HG03558 (cell line): ENCODE results near the gene LHFPL6.

Experiments
- ATAC-seq: cut with Tn5 transposase; IDR thresholded peaks from one replicate; pipeline ENCODE4 v1.9.1; 2021; ENCODE audit warnings: moderate number of reproducible peaks; ENCODE audit not compliant: unreplicated experiment; ENCODE audit errors: extremely low read depth

LHFPL6 gene

DNA sequence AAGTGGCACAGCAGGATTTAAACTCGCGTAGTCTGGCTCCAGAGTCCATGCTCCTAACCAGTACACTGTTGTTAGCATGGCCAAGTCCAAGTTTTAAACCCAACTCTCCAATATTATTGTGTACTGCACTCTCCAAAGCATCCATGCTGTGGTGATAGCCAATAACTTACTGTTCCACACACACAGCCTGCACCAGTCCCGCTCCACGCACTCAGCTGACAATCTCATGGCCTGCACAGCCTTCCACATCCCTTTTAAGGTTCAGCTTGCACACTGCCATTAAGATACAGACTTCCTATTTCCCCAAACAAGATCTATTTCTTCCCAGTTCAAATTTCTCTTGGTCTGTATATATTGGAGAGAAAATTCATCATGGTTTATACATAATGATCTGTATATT lies 80.7 kb downstream of the LHFPL6 start:
- ATAC-seq: no peak

DNA sequence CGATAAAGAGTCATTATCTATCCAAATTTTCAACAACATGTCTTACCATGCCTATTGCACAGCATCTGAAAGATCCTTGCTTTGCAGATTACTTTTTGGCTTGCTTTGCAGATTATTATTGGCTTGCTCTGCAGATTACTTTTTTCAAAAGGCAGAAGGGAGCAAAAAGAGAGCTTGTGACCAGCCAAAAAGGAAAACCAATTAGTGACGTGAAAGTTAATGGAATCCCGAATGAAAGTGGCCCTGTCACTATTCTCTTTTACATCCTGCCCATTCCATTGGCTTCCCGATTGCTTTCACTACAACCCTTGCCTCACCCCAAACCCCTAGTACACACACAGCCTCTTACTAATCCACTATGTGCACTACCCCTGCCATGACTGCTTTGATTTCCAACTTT lies 81.3 kb downstream of the LHFPL6 start:
- ATAC-seq: no peak

DNA sequence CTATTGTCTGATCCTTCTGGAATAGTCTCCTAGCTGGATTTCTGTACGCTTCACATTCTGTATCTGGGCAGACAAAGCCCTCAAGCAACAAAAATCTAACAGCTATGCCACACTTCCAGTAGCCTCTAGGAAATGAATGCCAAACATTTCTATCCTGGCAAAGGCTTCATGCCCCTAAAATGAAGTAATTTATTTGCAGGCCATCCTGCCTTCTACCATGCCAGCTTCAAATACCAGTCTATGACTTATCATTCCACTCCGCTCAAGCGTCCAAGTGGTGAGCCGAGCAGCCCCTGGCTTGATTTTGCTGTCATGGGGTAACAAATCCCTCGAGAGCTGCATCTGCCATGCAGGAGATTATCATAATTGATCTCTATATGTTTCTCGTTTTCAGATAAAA lies 86.9 kb downstream of the LHFPL6 start:
- no peak for ATAC-seq

DNA sequence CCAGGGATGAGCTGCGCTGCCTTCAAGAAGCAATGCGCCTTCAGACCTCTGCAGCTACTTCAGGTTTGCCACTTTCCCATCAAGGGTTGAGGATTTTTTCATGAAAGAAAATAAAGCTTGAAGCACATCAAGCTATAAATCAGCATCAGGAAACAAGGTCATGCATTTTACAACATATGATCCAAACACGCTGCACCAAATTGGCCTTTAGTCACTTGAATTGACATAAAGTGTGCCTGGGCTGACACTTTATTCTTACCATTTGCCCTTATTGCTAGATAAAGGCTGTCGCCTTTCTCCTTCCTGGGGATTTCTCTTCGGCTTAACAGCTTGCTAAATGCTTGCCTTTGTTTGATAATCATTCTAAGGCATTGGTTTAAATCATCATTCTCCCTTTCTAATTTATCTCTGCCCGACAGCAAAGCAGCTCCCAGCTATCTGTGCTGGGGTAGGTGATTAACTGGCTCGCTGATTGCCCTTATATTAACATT lies 87.7 kb downstream of the LHFPL6 start:
- no peak for ATAC-seq

DNA sequence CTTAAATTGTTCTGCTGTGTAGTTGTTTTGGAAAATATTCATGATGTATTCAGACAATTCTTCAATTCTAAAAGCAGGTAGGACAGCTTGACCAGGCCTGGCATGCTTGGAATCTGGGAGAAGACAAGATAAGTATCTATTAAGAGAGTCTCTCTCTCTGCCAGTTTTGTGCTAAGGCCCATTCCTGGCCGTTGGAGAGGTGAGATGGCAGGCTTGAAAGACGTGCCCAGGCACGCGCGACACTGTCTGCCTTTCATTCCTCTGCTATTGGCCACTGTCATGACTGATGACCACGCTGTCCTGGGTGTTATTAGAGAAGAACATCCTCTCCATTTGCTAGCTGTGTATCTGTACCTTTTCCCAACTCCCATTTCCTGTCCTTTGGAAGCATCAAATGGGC lies 90.3 kb downstream of the LHFPL6 start:
- ATAC-seq: no peak

DNA sequence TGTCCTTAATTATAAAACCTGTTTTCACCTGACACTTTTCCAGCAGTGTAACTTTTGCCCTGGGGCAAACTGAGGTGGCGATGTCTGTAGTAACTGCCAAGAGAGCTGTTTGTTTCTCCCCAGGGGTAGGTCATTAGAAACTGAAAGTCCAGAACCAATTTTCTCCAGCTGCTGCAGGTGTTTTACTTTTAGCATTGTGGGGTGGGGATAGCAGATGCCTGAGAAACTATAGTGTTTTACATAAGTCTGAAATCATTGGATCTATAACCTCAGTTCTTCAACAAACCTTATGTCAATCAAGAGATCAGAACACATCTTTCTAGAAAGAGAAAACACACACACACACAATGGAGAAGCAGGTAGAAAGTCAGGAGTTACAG lies 92.7 kb downstream of the LHFPL6 start:
- no peak for ATAC-seq

DNA sequence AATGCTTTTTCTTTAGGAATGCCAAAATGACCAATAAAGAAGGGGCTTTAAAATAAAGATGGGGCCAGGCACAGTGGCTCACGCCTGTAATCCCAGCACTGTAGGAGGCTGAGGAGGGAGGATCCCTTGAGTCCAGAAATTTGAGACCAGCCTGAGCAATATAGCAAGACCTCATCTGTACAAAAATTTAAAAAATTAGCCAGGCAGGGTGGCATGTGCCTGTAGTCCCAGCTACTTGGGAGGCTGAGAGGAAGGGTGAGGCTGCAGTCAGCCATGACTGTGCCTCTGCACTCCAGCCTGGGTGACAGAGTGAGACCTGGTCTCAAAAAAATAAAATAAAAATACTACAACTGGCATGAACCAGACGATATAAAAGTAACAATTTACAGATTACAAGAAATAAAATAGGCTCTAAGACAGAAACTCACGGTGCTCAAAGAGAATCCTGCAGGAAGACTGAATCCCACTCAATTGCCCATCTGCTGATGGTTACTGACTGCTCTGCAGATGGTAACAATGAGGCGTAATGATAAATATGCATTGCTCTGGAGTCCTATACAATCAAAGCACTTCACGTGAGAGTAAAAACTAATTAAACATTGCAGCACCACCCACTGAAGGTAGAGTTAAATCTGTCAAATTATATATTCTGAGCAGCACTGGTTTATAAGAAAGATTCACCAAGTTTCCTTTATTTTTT lies 93.2 kb downstream of the LHFPL6 start:
- no peak for ATAC-seq

DNA sequence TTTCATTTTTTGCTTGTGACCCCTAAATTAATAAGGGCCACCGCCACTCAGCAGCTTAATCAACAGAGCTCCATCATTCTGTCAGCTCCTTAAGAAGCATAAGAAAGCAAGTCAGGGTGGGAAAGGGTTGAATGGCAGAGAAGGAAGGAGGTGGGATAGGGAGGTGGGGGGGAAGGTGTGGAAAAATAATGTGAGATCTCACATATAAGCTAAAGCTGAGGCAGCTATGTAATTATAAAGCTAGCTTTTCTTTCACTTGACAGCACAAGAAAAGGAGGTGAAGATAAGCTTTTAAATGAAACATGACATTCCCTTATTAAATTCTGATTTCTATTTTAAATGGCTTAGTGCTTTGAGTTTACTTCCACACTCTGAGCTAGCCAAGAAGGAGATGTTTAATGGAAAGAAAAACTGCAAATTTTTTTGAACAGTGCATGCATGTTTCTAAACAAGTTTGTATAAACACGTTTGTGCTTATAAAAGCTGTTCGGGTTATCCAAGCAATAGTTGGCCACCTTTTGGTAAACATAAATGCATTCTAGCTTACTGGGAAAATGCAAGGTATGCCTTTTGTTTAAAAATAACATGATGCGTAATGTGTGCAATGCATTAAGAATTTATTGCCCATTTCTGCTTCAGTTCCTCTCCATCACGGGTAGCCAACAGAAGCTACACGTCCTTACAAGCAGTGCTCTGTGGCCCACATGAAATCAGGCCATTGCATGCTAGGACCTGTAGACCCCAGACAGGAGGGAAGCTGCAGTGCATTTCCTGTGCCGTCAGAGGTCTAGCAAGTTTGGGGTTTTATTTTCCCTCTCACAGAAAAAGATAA lies 96.2 kb downstream of the LHFPL6 start:
- no peak for ATAC-seq

DNA sequence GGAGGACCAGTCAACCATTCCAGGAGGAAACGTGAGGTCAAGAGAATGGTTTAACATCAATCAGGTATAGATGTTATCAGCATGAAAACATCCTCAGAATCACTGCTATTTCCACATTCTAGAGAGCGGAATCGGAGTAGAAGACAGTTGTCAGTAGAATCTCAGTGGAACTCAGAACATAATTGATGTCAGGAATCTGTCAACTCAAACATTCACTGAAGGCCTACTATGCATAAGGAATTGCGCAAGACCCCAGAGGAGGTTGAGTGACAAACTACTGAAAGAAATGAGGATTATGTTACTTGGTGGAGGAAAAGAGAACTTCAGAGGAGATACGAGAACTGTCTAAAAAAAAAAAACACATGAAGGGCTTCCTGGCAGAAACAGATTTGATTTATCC lies 97.8 kb downstream of the LHFPL6 start:
- no peak for ATAC-seq

DNA sequence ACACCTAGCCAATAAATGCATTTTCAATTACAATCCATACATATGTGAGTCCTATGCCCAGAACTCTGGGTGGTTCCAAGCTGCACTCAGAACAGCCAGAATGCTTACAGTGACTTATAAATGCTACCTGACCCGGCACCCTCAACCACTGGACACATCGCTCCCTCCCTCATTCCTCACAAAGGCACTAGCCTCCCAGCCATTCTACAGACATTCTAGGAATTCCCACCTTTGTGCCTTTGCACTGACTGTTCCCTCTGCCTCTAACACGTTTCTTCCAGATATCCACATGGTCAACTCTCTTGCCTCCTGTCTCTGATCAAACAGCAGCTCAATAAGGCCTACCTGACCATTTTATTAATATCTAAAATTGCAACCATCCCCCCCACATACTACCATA lies 99.9 kb downstream of the LHFPL6 start:
- ATAC-seq: no peak

DNA sequence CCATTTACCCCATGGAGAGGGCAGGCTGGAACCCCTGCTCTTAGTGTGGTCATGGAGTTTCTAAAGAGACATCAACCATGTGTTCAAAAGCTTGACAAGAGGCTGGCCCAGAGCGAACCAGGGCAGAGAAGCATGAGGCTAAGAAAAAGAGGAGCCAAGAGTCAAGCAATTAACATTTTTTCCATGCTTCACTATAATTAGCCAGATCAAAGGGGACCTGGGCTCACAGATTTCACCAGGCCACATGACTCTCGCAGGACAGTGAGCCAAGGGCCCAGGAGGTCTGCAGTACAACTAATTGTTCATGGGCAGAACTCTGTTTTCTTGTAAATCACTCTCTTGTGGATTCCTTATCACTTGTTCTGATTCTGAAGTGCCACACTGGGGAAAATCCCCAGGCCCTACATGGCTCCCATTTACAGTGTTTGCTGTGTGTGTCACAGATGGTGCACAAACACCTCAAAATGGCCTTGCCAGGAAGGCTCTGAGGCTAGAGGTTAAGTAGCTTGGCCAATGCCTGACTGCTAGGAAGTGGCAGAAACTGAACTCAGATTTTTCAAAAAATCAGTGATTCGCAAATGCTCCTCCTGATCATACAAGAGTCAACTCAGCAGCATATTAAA lies 101.2 kb downstream of the LHFPL6 start:
- no peak for ATAC-seq

DNA sequence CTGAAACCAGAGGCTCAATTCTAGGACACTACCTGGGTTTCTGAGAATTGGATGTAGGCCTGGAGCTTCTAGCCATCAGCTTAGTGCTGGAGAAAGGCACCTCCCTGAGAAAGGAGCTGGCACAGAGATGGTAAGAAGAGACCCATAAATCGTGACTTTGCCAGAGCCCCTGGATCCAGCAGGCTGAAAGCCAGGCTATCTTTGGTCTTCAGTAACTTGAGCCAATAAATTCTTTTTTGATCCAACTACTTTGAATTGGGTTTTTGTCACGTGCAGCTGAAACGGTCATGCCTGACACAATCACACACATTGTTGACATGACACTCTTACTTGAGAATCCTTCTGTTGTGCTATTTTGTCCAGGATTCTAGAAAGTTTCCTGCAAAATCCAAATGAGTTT lies 103.4 kb downstream of the LHFPL6 start:
- ATAC-seq: no peak

DNA sequence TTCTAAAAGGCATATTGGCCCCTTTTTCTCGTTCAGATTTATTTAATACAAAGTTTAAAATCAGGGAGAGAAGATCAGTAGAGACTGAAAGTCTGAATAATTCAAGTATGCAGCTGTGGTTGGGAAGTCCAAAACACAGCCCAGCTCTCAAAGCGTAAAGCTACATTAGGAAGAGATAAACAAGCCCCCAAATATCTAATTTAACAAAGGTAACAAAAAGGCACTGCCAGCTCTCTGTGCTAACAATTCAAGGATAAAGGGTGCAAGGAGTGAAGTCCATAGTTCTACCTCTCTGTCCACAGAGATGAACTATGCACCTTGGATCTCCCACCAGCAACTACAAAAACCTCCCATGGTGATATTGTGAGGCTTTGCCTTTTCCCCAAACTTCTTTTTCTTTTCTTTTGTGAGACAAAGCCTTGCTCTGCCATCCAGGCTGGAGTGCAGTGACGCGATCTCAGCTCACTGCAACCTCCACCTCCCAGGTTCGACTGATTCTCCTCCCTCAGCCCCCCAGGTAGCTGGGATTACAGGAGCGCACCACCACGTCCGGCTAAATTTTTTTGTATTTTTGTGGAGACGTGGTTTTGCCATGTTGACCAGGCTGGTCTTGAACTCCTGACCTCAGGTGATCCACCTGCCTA lies 104.4 kb downstream of the LHFPL6 start:
- ATAC-seq: no peak

DNA sequence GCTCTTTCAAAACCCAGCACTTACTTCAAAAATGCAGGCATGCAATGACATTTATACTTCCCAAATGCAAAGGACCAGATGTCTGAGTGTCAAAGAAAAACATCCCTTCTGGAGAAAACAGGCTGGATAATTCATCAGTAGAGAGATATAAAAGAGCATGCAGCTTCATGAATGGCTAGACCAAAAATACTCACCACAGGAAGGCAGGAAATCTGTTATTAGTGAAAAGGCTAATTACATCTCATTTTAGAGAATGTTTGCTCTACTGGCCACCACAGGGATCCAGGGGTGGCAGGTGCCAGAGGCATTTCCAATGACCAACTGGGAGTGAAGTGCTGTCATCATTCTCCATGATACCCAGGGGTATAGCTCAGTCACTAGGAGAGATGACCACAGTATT lies 106.5 kb downstream of the LHFPL6 start:
- ATAC-seq: no peak

DNA sequence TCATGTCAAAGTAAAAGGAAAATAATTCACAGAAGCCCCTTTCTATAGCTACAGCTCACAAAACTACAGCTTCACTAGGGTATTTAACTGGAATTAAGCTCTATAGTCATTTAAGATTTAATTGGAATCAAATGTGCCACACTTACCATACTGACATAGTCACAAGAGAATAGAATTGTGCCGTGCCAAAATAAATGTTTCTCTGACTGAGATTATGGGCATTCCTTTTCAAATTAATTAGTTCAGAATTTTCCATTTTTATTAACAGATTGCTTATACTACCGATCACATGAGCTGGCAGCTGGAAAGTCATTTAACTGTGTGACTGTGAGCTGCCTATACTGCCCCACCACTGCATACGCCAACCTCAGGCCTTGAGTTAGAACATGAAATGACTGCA lies 108.4 kb downstream of the LHFPL6 start:
- ATAC-seq: no peak

DNA sequence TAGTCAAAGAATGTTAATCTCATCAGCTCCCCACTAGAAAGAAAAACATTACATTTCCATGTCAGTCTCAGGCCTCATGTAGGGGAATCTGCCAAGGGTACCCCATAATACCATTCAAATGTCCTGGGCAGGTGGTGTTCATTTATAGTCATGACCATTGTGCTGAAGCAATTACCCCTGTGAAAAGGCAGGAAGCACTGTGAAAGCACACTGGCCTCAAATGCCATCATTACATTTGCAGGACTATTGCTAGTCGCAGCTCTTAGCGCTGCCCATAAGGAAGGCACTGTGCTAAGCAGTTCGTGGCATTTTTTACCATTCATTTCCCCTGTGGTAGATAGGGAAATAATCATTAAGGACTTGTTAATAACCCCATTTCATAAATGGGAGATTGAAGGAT lies 109.0 kb downstream of the LHFPL6 start:
- no peak for ATAC-seq

DNA sequence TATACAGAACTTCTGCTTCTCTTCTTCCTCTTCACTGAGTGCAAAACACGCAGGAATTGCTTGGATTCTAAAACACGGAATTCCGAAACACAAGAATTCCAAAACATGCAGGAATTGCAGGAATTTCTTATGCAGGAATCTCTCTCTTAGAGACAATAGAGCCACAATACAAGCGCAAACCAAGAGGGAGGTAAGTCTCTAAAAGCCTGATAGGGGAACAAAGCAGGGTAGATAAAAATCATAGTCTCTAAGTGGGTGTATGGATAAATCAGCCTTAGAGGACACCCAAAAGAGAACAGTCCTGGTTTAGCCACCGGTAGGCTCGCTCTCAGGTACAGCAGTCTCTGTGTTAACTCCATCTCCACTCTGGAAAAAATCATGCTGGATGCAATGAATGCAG lies 112.9 kb downstream of the LHFPL6 start:
- ATAC-seq: no peak

DNA sequence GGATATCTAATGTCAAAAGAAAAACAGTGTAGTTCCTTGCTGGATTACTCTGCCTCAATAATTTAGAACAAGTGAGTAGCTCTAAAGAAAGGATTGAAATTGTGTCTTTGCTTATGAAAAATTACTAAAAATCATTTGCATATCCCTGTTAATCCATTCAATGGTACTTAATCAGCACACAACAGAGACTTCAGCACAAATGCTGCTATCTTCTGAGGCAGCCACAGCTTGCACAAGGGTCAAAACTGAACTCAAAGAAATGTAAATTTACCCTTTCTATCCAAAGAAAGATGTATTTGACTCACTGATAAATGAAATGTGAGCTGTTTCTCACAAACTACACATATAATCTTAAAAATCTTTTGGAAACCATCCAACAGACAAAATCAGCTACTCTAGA lies 116.2 kb downstream of the LHFPL6 start:
- no peak for ATAC-seq

DNA sequence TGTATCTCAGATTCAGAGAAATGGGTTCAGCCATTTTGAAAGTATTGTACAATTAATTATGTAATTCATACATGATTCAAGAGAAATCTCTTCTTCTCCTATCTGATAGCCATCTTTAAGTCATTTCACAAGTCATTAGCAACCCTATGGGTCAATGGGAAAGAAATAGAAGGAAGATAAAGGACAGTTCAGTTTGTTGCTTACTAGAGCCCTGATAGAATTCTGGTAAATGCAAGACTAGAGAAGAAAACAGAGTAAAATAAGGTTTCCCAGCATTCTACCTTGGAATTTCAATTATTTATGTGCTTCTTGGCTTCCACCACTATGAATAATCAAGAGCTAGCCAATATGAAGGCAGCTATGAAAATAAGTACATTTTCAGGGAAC lies 117.7 kb downstream of the LHFPL6 start:
- no peak for ATAC-seq

DNA sequence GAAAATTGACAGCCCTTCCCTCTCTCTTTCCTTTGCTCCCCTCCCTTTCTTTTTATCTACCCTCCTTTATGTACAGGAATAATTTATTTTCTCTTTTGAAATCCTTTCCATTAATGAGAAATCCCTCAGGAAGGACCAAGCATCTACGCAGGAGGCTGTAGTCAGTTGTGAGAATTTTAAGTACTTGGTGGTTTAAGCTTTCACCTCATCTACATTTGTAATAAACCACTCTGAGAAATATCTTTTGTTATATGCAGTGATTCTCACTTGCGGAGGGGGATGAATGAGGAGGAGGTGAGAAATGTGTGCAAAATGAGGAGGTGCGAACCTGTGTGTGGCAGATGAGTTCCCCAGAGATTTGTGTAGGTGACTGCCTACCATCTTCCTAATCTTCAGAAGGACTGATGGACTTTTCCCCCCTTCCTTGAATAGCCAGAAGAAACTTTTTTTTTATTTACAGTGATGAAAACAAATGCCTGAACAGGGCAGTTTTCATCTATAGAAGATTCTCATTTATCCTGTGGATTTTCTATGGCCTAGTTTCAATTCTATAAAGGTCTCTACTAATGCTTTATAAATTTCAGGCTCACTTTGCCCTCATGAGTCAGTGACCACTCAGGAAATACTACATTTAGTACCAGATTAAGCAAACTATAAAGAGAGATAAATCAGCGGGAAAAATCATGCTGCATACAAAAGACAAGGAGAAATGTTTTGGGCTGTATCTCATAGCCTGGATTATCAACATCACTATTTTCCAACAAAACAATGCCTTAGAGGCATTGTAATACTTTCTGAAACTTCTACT lies 118.3 kb downstream of the LHFPL6 start:
- ATAC-seq: no peak
